Germinal center (tissue), 1 donor: ENCODE data around the gene WDFY2.

Experiments
- DNase-seq: peaks from one replicate; pipeline ENCODE4 v3.0.0; 2012; ENCODE audit warnings: mixed read lengths, low spot score

WDFY2 gene

DNA sequence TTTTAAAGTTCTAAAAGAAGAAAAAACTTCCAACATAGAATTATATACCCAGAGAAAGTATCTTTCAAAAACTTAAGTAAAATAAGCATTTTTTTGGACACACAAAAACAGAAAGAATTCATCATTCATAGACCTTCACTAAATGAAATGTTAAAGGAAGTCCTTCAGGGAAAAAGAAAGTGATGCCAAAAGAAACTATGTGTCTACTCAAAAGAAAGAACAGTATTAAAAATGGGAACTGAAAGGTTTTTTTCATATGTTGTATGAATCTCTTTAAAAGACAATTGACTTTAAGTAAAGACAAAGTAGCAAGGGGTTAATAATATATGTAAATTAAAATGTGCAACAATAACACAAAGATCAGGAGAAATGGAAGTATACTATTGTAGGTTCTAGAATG, 123.2 kb downstream of the WDFY2 start:
- no peak for DNase-seq

DNA sequence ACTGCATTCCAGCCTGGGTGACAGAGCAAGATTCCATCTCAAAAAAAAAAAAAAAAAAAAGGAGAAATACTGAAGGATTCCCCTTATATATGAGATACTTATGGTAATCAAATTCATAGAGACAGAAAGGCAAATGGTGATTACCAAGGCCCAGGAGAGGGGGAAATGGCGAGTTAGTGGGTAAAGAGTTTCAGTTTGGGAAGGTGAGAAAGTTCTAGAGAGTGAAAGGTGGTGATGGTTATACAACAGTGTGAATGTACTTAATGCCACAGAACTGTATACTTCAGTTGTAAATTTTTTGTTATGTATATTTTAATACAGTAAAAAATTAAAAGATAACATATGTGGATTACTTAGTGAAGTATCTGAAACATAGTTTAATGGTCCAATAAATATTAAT, 129.5 kb downstream of the WDFY2 start:
- DNase-seq, result no peak

GRCh38 chr13:51714663-51715168, 130.5 kb downstream of the WDFY2 start:
- no peak for DNase-seq

DNA sequence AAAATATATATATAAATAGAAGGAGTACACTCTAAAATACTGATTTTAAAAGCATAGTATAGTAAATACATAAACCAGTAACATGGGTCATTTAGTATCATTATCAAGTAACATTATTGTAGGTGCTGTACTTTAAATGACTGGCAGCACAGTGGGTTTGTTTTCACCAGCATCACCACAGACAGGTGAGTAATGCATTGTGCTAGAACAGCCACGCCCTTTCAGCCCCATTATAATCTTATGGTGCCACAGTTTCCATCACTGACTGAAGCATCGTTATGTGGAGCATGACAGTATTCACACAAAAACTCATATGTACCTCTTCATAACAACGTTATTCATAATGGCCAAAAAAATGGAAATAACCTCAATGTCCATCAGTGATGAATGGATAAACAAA, 131.4 kb downstream of the WDFY2 start:
- DNase-seq, result no peak

- DNase-seq, result no peak
These were observed 133.6 kb downstream of the WDFY2 start for GRCh38 chr13:51717786-51718398.

DNA sequence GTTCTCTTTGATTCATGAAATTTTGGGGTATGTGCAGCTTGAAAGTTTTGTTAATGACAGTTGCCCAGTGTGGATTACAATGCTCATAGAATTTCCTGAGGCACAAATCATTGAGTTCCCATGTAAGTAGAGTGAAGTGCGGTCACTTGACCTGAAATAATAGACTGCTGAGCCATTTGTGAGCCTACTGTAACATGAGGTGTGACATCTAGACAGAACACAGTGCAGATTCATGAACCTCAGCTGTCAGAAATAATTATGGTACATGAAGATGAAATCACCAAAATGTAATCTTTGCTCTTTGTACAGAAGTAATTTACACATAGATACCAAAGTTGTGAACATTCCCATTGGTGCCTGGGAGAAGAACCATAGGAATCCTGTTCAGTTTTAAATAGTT, 135.1 kb downstream of the WDFY2 start:
- DNase-seq, result no peak

- DNase-seq, result no peak
These were observed 137.2 kb downstream of the WDFY2 start for GRCh38 chr13:51721496-51721895.

- DNase-seq, result no peak
These were observed 139.3 kb downstream of the WDFY2 start for GRCh38 chr13:51723529-51723928.

DNA sequence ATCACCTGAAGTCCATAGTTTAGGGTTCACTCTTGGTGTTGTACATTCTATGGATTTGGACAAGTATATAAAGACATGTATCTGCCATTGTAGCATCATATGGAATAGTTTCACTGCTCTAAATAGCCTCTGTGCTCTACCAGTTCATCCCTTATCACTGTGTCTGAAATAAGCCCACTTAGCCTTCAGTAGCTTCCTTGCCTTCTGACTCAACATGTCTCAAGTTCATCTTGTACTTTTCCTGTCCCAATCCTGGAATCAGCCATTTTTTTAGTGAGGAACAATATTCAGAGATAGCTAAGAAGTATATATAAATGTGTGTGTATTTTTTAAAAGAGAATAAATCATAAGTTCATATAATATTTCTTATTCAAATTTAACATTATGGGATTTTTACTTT, 140.5 kb downstream of the WDFY2 start:
- DNase-seq, result no peak

GRCh38 chr13:51726446-51727193, 142.4 kb downstream of the WDFY2 start:
- no peak for DNase-seq

- DNase-seq, result no peak
These were observed 143.5 kb downstream of the WDFY2 start for GRCh38 chr13:51727634-51728274.

DNA sequence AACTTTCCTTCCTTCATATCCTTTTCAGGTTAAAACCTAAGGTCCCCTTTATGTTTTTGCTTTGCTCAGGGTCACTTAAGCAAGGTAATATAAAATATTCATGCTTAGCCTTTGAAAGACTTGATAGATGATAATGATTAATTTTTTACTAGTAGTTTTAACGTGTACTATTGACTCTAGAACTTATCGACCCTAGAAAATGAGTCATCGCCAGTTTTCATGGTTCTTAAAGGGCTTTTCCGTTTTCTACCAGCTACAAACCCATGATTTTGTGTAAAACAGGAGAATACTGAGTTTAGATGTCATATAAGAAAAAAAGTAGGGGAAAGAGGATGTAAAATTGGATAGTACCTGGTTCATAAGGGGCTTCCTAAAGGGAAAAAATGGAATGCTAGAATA, 144.0 kb downstream of the WDFY2 start:
- DNase-seq, result no peak

DNA sequence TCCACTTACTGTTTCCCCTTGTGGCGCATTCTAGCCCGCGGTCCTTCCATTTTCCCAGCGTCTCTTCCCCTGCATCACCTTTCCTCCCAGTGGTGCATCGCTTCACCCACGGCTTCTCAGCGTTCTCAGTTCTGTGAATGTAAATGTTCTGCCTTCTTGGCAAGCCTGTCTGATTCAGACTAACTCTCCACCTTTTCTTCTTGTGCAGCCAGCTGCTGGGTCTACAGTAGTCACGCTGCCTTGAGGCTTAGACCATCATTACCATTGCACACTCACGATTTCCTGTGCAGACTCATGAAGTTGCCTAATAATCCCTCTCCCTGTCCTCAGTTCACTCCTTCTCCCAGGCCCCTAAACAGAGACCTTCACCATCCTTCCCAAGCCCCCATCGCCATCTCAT, 144.7 kb downstream of the WDFY2 start:
- no peak for DNase-seq

DNA sequence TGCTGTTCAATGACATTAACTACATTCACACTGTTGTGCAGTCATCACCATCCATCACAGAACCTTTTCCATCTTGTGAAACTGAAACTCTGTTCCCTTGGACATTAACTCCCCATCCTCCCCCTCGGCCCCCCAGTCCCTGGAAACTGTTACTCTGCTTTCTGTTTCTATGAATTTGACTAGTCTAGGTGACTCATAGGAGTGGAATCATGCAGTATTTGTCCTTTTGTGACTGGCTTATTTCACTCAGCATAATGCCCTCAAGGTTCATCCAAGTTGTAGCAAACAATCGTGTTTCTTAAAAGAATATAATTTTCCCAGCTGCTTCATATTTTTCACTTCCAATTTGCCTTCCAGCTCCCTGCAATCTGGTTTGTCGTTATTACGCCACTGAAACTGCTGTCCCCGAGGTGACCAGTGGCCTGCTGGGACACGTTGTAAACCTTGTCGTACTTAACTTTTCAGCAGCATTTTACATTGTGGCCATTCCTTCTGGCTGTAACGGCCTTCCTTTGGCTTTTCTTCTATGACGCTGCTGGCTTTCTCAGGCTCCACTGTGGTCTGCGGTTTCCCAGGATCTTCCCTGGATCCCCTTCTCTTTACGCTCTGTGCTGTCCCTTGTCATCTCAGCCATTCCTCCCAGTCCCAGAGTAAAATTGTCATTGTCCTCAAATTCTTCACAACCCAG, 145.7 kb downstream of the WDFY2 start:
- no peak for DNase-seq

GRCh38 chr13:51730927-51731326, 146.7 kb downstream of the WDFY2 start:
- DNase-seq, result no peak

DNA sequence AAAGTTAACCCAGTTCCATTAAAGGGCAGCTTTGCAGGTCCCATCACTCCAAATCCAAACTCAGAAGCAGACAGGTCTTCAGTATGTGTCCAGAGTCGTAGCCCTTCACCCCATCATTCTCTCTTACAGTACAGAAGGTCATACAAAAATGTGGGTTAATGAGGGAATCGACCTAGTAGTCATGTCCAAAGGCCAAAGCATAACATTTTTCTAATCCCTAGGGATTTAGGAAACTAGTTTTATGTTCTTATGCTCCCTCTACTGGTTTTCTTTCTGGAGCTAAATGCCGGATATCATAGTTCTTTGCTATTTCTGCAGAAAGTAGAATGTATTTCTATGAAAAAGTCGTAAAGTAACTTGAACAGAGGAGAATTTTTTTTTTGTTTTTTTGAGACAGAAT, 147.5 kb downstream of the WDFY2 start:
- DNase-seq, result no peak

- DNase-seq, result no peak
These were observed 149.4 kb downstream of the WDFY2 start for GRCh38 chr13:51733374-51734298.

GRCh38 chr13:51734786-51735185, 150.5 kb downstream of the WDFY2 start:
- DNase-seq, result no peak

GRCh38 chr13:51737609-51738008, 153.3 kb downstream of the WDFY2 start:
- DNase-seq, result no peak

- no peak for DNase-seq
These were observed 154.1 kb downstream of the WDFY2 start for GRCh38 chr13:51738226-51738905.
